Uterus (tissue), 2 donors: Measurements from ENCODE around the gene FBXW2.

Experiments used
- POLR2A ChIP-seq, 2 donors: fragments of 450-650 bp; IDR thresholded peaks; one replicate each; pipeline ENCODE4 v1.6.1; 2016; ENCODE audit warnings: antibody characterized with exemption in 2 of 2, mild to moderate bottlenecking in 1 of 2, moderate library complexity in 1 of 2
- TF ChIP-seq, protein P1 (sequence below), 4 experiments: fragments of 200-600 bp in 2 of 4; fragments of 450-650 bp in 2 of 4; sonication (generic) in 2 of 4; IDR thresholded peaks; one replicate each; pipeline ENCODE4 v1.5.1; 2016 to 2019; ENCODE audit warnings: antibody characterized with exemption in 4 of 4, mild to moderate bottlenecking in 2 of 4, moderate library complexity in 1 of 4

GRCh38 chr9:120714846-120715388 lies 78.3 kb downstream of the FBXW2 start:
- TF ChIP-seq, protein P1, sequence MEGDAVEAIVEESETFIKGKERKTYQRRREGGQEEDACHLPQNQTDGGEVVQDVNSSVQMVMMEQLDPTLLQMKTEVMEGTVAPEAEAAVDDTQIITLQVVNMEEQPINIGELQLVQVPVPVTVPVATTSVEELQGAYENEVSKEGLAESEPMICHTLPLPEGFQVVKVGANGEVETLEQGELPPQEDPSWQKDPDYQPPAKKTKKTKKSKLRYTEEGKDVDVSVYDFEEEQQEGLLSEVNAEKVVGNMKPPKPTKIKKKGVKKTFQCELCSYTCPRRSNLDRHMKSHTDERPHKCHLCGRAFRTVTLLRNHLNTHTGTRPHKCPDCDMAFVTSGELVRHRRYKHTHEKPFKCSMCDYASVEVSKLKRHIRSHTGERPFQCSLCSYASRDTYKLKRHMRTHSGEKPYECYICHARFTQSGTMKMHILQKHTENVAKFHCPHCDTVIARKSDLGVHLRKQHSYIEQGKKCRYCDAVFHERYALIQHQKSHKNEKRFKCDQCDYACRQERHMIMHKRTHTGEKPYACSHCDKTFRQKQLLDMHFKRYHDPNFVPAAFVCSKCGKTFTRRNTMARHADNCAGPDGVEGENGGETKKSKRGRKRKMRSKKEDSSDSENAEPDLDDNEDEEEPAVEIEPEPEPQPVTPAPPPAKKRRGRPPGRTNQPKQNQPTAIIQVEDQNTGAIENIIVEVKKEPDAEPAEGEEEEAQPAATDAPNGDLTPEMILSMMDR (IDR thresholded peaks at IDR 0.05), result no peak
- TF ChIP-seq POLR2A (IDR thresholded peaks at IDR 0.05), result no peak
